Mucosa of rectum (tissue), 2 donors: ENCODE data around the gene CADM1.

Source experiments
- H3K27ac ChIP-seq, 2 donors: one replicate each; pipeline ENCODE4 v1.7.0; 2013; ENCODE audit warnings: inconsistent platforms in 2 of 2, low read depth in 2 of 2, low read length in 2 of 2
- H3K27me3 ChIP-seq, 2 donors: one replicate each; pipeline ENCODE4 v1.7.0; 2013; ENCODE audit warnings: low read length in 2 of 2; ENCODE audit not compliant: control insufficient read depth in 2 of 2, insufficient read depth in 2 of 2
- H3K36me3 ChIP-seq, 2 donors: one replicate each; pipeline ENCODE4 v1.7.0; 2013; ENCODE audit warnings: low read length in 2 of 2; ENCODE audit not compliant: control insufficient read depth in 2 of 2, insufficient read depth in 2 of 2
- H3K4me1 ChIP-seq, 2 donors: one replicate each; pipeline ENCODE4 v1.7.0; 2013; ENCODE audit warnings: low read length in 2 of 2, mild to moderate bottlenecking in 1 of 2; ENCODE audit not compliant: control insufficient read depth in 2 of 2, insufficient read depth in 2 of 2
- H3K4me3 ChIP-seq, 2 donors: one replicate each; pipeline ENCODE4 v1.7.0; 2013; ENCODE audit warnings: low read length in 2 of 2
- H3K9ac ChIP-seq, 2 donors: one replicate each; pipeline ENCODE4 v1.7.0; 2013; ENCODE audit warnings: low read length in 2 of 2, low read depth in 1 of 2, mild to moderate bottlenecking in 1 of 2
- H3K9me3 ChIP-seq, 2 donors: one replicate each; pipeline ENCODE4 v1.7.0; 2013; ENCODE audit warnings: low read length in 2 of 2; ENCODE audit not compliant: control insufficient read depth in 2 of 2
- donor health status: healthy.
- donor health status: Normal muscosa, but diverticular disease.

Gene CADM1

DNA sequence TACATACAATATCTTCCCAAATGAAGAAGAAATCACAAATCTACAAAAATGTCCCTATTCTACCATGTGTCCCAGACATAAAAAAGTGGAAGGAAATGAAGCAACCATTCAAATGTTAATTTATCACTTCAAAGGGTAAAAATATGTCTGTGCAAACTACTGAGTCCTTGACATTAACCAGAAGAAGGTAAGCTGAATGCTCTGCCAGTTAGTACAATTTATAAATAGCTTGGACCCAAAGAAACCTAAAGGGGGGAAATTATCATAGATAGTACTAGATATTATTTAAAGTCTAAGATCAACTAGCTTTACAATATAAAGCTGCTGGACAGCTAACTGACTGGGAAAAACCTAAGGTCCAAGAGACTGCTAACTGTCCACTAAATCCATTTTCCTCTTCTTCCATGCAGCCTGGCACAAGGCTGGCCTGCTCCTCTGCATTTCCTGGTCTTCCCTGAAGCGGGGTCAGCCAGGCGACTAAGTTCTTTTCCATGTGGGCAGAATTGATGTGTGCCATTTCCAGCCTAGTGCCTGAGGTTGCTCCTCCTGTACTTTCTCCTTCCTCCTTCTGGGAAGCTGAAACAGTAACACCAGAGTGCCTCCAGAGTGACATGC lies 190.9 kb downstream of the CADM1 start:
- Histone ChIP-seq H3K4me3 (no peak overlapping the region), H3K27me3 (no peaks in the 10 kb centered on the region), H3K27ac (no peak overlapping the region), H3K4me1 (no peaks in the 10 kb centered on the region), H3K36me3 (no peaks in the 10 kb centered on the region), H3K9me3 (no peaks in the 10 kb centered on the region), H3K9ac (no peak overlapping the region)

DNA sequence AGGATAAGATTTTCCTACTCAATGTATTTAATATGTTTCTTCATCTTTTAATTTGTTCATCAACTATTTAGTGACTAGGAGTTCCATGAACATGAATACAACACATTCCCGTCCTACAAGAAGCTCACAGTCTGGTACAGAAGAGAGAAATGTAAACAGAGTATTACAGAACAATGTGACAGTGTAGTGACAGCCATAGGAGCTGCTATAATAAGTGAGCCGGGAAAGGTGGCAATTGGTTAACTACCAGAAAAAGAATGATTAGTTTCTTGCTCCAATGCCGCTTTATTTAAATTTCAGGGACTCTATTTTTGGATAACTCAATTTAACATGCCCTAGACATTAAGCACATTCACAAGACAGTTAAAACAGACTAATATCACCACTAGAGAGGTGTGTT lies 192.3 kb downstream of the CADM1 start:
- H3K9me3 ChIP-seq: no peaks in the 10 kb centered on the region
- no peaks in the 10 kb centered on the region for H3K27me3 ChIP-seq
- no peak overlapping the region for H3K9ac ChIP-seq
- no peak overlapping the region for H3K4me3 ChIP-seq
- H3K36me3 ChIP-seq: no peaks in the 10 kb centered on the region
- H3K27ac ChIP-seq: no peak overlapping the region
- H3K4me1 ChIP-seq: no peaks in the 10 kb centered on the region

DNA sequence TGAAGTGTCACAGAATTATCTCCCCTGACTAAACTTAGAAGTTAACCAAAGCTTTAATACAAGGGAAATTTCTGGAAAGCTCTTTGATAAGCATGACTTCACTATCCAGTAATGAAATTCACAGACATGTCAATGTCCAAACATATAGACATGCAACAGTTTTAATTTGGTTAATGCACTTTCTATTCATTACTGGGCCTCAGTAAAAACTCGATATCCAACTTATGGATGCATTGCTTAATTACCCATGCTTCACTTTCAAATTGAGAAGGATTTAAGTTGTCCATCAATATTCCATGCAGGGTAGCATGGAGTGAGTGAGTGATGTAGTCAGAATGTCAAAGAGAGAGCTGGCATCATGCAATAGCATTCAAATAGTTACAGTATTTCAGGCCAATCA lies 197.5 kb downstream of the CADM1 start:
- H3K4me1 ChIP-seq: no peaks in the 10 kb centered on the region
- no peak overlapping the region for H3K9ac ChIP-seq
- H3K27ac ChIP-seq: no peak overlapping the region
- H3K36me3 ChIP-seq: no peaks in the 10 kb centered on the region
- H3K9me3 ChIP-seq: no peaks in the 10 kb centered on the region
- H3K27me3 ChIP-seq: no peaks in the 10 kb centered on the region
- no peak overlapping the region for H3K4me3 ChIP-seq

DNA sequence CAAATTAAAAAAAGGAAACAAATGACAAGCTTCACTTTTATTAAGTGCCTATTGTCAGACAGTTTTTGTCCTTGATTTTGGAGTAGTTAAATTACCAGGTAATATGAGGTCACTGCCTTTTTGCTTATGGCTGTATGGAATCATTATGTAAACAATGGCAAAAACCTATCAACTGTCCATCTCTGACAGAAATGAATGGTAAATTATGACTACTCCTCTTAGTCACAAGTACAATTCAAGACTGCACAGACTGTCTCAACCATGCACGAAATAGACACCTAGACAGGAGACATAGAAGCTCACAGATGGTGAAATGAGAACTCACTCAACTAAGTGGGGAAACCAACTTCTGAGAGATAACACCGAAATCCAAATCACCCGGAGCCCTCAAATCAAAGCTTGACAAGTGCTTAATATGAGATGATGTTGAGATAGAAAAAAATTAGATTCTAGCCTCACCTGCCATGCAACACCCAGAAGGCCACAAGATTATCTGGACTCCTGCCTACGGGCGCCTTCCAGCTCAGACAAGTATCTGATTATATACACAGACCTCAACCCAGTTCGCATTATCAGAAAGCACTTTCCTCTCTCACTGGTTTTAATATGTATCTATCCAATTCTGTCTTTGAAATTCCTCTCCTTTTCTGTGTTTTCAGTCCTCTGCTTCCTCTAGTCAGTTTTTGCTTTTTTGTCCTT lies 199.3 kb downstream of the CADM1 start:
- Histone ChIP-seq H3K27ac (no peak overlapping the region), H3K4me3 (no peak overlapping the region), H3K9me3 (no peaks in the 10 kb centered on the region), H3K36me3 (no peaks in the 10 kb centered on the region), H3K27me3 (no peaks in the 10 kb centered on the region), H3K4me1 (no peaks in the 10 kb centered on the region), H3K9ac (no peak overlapping the region)

DNA sequence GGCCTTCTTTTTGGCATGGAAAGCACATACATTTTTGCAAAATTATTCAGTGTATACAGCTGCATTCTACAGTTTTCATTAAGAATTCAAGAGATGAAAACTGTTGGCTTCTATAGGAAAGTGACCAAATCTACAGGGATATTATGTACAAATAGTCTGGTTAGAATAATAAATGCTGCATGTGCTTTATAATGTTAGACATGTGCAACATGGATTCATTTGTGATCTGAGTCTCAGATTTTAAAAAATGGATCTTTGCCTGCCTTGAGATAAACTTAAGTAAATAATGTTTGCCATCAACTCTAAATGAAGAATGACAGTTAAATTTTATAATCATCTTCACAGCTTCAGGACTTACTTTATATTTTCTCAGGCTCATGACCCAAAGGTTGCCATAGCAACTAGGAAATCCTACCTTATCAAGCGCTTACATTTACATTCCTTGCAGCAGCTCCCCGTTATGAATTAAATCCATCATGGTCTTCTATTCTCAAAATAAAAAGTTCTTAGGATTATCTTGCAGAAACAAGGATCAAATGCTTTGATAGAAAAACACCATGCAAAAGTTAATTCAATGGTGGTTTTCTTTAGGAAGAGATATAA lies 200.2 kb downstream of the CADM1 start:
- Histone ChIP-seq H3K9ac (no peak overlapping the region), H3K36me3 (no peaks in the 10 kb centered on the region), H3K4me3 (no peak overlapping the region), H3K27ac (no peak overlapping the region), H3K27me3 (no peaks in the 10 kb centered on the region), H3K4me1 (no peaks in the 10 kb centered on the region), H3K9me3 (no peaks in the 10 kb centered on the region)

DNA sequence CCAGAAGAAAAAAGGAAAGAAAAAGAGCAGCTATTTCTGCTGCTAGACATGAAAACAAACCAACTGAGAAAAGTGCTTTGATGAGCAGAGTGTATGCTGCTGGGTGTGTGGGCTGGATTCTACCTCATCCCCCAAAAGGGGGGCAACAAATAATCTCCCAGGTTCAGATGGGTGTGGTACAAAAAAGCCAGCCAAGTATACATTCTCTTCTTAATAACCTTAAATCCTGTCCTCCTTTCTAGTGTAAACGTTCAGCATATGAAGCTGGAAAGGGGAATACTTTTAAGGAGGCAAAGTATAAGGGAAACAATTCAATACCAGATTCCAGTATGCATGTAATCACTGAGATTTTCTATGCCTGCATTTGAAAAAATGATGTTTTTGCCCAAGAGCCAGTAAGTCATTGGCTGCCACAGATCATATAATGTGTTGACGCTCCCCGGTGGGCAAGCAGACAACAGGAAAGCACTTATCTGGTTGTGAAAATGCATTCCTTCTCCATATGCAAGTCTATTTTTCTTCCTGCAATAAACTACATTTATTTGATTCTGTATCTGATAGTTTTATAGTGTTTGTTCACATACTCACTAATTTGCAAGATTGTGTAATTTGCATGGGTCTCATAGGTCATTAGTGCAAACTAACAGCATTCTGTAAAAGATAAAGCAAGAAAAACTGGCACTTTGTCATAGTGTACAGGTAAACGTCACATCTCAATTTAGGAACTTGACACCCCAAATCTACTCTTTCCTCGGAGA lies 201.1 kb downstream of the CADM1 start:
- Histone ChIP-seq H3K9ac (no peak overlapping the region), H3K4me1 (no peaks in the 10 kb centered on the region), H3K36me3 (no peaks in the 10 kb centered on the region), H3K27me3 (no peaks in the 10 kb centered on the region), H3K4me3 (no peak overlapping the region), H3K27ac (no peak overlapping the region), H3K9me3 (no peaks in the 10 kb centered on the region)

DNA sequence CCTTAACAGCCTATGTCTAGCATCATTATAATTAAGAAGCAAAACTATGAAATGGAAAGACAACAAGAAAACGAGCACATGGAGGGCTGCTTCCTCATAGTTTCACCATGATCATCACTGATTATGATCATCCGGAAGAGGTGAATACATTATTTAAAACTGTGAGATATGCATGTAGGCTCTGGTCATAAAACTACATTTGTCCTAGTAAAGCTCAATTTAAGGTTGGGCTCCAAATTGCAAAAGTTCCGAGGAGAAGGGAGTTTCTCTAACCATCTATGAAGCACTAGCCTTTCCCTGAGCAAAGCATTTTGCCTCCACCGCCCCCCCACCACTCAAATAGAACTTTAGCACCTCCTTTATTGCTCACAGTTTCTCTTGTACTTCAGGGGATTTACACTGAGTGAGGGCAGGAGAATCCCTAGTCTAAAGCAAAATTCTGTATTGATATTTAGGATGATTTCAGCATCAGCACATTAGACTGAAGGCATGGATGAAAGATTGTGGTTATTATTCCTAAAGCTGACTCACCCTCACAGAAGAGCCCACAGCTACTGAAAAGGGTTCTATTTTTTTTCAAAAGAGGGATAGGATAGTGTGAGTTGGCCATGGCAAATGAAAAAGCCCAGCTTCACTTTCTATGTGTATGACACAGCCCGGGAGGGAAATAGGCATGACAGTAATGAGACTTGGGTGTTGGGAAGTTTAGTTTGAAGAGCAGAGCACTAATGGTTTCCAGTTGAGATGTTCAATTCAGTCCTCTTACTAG lies 203.4 kb downstream of the CADM1 start:
- H3K4me3 ChIP-seq: no peak overlapping the region

DNA sequence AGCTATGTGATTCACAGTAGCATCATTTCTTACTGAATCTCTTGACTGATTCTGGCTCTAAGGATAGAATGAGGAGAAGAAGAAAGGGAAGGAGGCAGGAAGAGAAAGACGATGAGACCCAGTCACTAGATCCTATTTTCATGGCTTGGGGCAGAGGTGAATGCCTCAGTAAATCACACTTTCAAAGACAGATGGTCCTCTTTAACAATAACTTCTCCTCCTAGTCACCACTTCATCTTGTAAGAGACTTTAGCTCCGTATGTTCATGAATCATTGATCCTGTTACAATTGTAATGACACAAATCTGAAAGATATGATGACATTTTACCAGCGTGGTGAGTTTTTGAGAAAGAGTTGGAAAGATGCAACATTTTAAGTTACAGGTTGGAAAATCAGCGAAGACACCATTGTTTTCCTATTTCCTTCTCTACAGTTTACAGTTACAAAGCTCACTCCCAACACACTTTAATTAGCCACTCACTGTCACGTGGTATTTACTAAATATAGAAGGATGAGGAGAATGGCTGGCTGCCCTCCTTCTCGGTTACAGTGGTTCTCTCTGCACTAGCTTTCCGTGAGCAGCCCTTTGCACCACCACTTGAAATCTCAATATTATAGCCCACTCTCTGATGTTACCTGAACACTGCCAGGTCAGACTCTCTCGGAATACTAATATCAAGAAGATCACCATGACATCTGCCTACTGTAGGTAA lies 205.8 kb downstream of the CADM1 start:
- no peaks in the 10 kb centered on the region for H3K4me1 ChIP-seq
- no peaks in the 10 kb centered on the region for H3K36me3 ChIP-seq
- no peak overlapping the region for H3K27ac ChIP-seq
- H3K4me3 ChIP-seq: no peak overlapping the region
- no peaks in the 10 kb centered on the region for H3K27me3 ChIP-seq
- H3K9ac ChIP-seq: no peak overlapping the region
- no peaks in the 10 kb centered on the region for H3K9me3 ChIP-seq

More for the DNA sequence above, 203.4 kb downstream of the CADM1 start:
- Histone ChIP-seq H3K4me1 (no peaks in the 10 kb centered on the region), H3K9ac (no peak overlapping the region), H3K36me3 (no peaks in the 10 kb centered on the region), H3K27me3 (no peaks in the 10 kb centered on the region), H3K27ac (no peak overlapping the region), H3K9me3 (no peaks in the 10 kb centered on the region)

DNA sequence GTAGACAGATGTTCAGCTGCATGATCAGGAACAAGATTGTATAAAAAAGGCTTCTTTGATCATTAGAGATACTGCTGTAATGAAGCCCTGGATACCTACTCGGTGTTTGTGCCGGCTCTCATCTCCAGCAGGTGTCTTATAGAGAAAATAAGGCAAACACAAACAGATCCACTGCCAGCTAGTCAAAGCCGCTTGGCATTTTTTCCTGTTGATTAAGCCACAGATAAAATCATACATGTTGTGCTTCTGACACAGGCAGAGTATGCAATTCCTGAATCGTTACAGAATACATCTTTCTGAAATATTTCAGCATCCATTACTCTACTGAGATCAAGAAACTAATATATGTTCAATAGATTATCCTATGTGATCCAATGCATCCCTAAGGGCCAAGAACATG lies 206.9 kb downstream of the CADM1 start:
- H3K4me3 ChIP-seq: no peak overlapping the region
- no peaks in the 10 kb centered on the region for H3K4me1 ChIP-seq
- H3K9ac ChIP-seq: no peak overlapping the region
- H3K27ac ChIP-seq: no peak overlapping the region
- no peaks in the 10 kb centered on the region for H3K27me3 ChIP-seq
- H3K9me3 ChIP-seq: no peaks in the 10 kb centered on the region
- no peaks in the 10 kb centered on the region for H3K36me3 ChIP-seq
